H1 (cell line): ENCODE data around the gene HELQ. TPM values are rescaled to one million over a fixed set of nuclear protein-coding genes. Genes with fewer than 3 reads are reported as not detected.

ENCODE experiments used
- ATF2 ChIP-seq: IDR thresholded peaks from 2 replicates; pipeline ENCODE4 v1.6.1; 2012; ENCODE audit warnings: low read length, inconsistent platforms
- ATF3 ChIP-seq: IDR thresholded peaks from 2 replicates; pipeline ENCODE4 v1.6.1; 2011; ENCODE audit warnings: low read depth, mild to moderate bottlenecking, low read length; ENCODE audit not compliant: insufficient read depth
- BACH1 ChIP-seq: IDR thresholded peaks from 2 replicates; pipeline ENCODE4 v1.6.1; 2012; ENCODE audit warnings: low read length, improper control_type of control experiment
- BRCA1 ChIP-seq: IDR thresholded peaks from 2 replicates; pipeline ENCODE4 v1.6.1; 2012; ENCODE audit warnings: low read depth, low read length, improper control_type of control experiment
- CBX8 ChIP-seq: fragments of 300-800, 300-1000 bp; sonication (generic); IDR thresholded peaks from 2 replicates; pipeline ENCODE4 v1.7.1; 2016; ENCODE audit warnings: low read depth, low read length, borderline replicate concordance
- CEBPB ChIP-seq: IDR thresholded peaks from 2 replicates; pipeline ENCODE4 v1.6.1; 2012; ENCODE audit warnings: low read depth, low read length
- CREB1 ChIP-seq: IDR thresholded peaks from 2 replicates; pipeline ENCODE4 v1.6.1; 2012; ENCODE audit warnings: inconsistent platforms
- E2F6 ChIP-seq: IDR thresholded peaks from 2 replicates; pipeline ENCODE4 v1.6.1; 2012; ENCODE audit warnings: inconsistent platforms
- EZH2 ChIP-seq: fragments of 200-600 bp; sonication (generic); IDR thresholded peaks from 2 replicates; pipeline ENCODE4 v1.7.1; 2012; ENCODE audit warnings: low read depth, mild to moderate bottlenecking, moderate library complexity, low read length, inconsistent platforms; ENCODE audit not compliant: severe bottlenecking
- FOSL1 ChIP-seq: IDR thresholded peaks from 2 replicates; pipeline ENCODE4 v1.6.1; 2011; ENCODE audit warnings: mild to moderate bottlenecking, low read depth, low read length, moderate library complexity; ENCODE audit not compliant: insufficient read depth
- JUN ChIP-seq: IDR thresholded peaks from 2 replicates; pipeline ENCODE4 v1.6.1; 2011; ENCODE audit warnings: low read depth, mild to moderate bottlenecking, improper control_type of control experiment, low read length
- KDM4A ChIP-seq: IDR thresholded peaks from one replicate; pipeline ENCODE4 v1.7.1; 2012; ENCODE audit warnings: low read depth, mild to moderate bottlenecking, moderate library complexity, low read length, inconsistent platforms; ENCODE audit not compliant: severe bottlenecking
- MAX ChIP-seq: IDR thresholded peaks from 2 replicates; pipeline ENCODE4 v1.6.1; 2012; ENCODE audit warnings: inconsistent platforms
- NRF1 ChIP-seq: IDR thresholded peaks from 2 replicates; pipeline ENCODE4 v1.6.1; 2011; ENCODE audit warnings: mild to moderate bottlenecking, low read depth, low read length, improper control_type of control experiment
- RAD21 ChIP-seq, 2 experiments: IDR thresholded peaks in 1 of 2; conservative IDR thresholded peaks in 1 of 2; 2 replicates each; pipeline ENCODE4 v1.6.1; 2011; ENCODE audit warnings: low read depth in 2 of 2, low read length in 2 of 2, improper control_type of control experiment in 1 of 2, inconsistent platforms in 1 of 2, mild to moderate bottlenecking in 1 of 2, moderate library complexity in 1 of 2
- RNF2 ChIP-seq: fragments of 200-900, 300-1000 bp; sonication (generic); IDR thresholded peaks from 2 replicates; pipeline ENCODE4 v1.7.1; 2016; ENCODE audit warnings: borderline replicate concordance, low read depth, mild to moderate bottlenecking, antibody characterized with exemption, low read length; ENCODE audit not compliant: poor library complexity, severe bottlenecking; ENCODE audit errors: missing control alignments
- SAP30 ChIP-seq: fragments of 300-600 bp; sonication (generic); IDR thresholded peaks from 2 replicates; pipeline ENCODE4 v1.7.1; 2012; ENCODE audit warnings: low read length, moderate library complexity, mild to moderate bottlenecking, inconsistent platforms; ENCODE audit not compliant: insufficient read depth, insufficient replicate concordance
- SIX5 ChIP-seq: IDR thresholded peaks from 2 replicates; pipeline ENCODE4 v1.6.1; 2011; ENCODE audit warnings: mild to moderate bottlenecking, low read depth, low read length
- YY1 ChIP-seq: IDR thresholded peaks from 2 replicates; pipeline ENCODE4 v1.6.1; 2011; ENCODE audit warnings: low read depth, mild to moderate bottlenecking, low read length
- polyA plus RNA-seq, 7 experiments: library from polyadenylated mRNA; depleted of rRNA in 3 of 7; stranded (reverse) in 5 of 7; unstranded in 2 of 7; fragments of >200 nt in 5 of 7; fragments of 200-250 nt in 2 of 7; gene quantifications; 1 replicate in 5 of 7; 2 replicates in 1 of 7; 4 replicates in 1 of 7; pipeline versions ENCODE4 v1.2.1 to v1.2.3, GENCODE V29; 2011 to 2013; ENCODE audit warnings: missing spikeins in 2 of 7, mixed read lengths in 2 of 7
- total RNA-seq: library from RNA; stranded (reverse); fragmentation: NEBNext Ultra II Directional; extraction: Animal tissue kit (Norgen Biotek cat#: 25700); gene quantifications from 2 replicates; pipeline ENCODE4 v1.2.1, GENCODE V29; 2021

Gene HELQ
- total and polyA plus RNA-seq, 2 of the 8 experiments (the other 6 are each of a cell fraction or from before 2014, with no cell fraction given): 4.7 to 9.0 TPM

- TF ChIP-seq BACH1 (peak; percentile 45; the same call in 1 of the 2 replicates), YY1 (no peak), JUN (no peak), CREB1 (no peak), MAX (peak; percentile 95), RNF2 (peak; percentile 61), CBX8 (no peak), FOSL1 (no peak), NRF1 (peak; percentile 60), BRCA1 (no peak), SIX5 (no peak), RAD21 (IDR thresholded peaks at IDR 0.05 in 1 of 2, conservative IDR thresholded peaks at IDR 0.05 in 1 of 2; ENCODE audit: low read depth in 2 of 2, low read length in 2 of 2) (no peak), EZH2 (peak; percentile 34), SAP30 (no peak), CEBPB (no peak), ATF3 (no peak), ATF2 (no peak), E2F6 (peak; percentile 98), KDM4A (peak; percentile 79)
Measured at GRCh38 chr4:83484500-83485461, 29.2 kb upstream of the HELQ start, which contains the start of gene ABRAXAS1 (continued).
